SK-N-SH (cell line): ENCODE measurements around the gene FADS1.
A peak's percentile ranks its signal among the peaks of the same experiment; 100 is the strongest.

ENCODE experiments used
- ELF1 ChIP-seq: IDR thresholded peaks from 2 replicates; pipeline ENCODE4 v1.4.0; 2012
- EP300 ChIP-seq, 2 experiments: IDR thresholded peaks; 2 replicates each; pipeline versions ENCODE4 v1.4.0 to v1.6.1; 2012; ENCODE audit warnings: borderline replicate concordance in 1 of 2, low read depth in 1 of 2, low read length in 1 of 2
- FOXM1 ChIP-seq: IDR thresholded peaks from 2 replicates; pipeline ENCODE4 v1.4.0; 2012; ENCODE audit warnings: low read depth, mild to moderate bottlenecking
- TAF1 ChIP-seq: IDR thresholded peaks from 2 replicates; pipeline ENCODE4 v1.6.1; 2012; ENCODE audit warnings: low read depth, mild to moderate bottlenecking, low read length, moderate library complexity, borderline replicate concordance
- TF ChIP-seq, protein P1 (sequence below): fragments of 200-600 bp; sonication (generic); IDR thresholded peaks from 2 replicates; pipeline ENCODE4 v1.6.1; 2017; ENCODE audit warnings: antibody characterized with exemption, mild to moderate bottlenecking, moderate library complexity
- TF ChIP-seq, protein P2 (sequence below): fragments of 150-350 bp; IDR thresholded peaks from 2 replicates; pipeline ENCODE4 v1.6.1; 2017; ENCODE audit warnings: antibody characterized with exemption, low read length, low read depth, borderline replicate concordance
- TF ChIP-seq, protein P3 (sequence below): IDR thresholded peaks from 2 replicates; pipeline ENCODE4 v1.6.1; 2012; ENCODE audit warnings: mild to moderate bottlenecking, low read depth, low read length, moderate library complexity
- TF ChIP-seq, protein P4 (sequence below): IDR thresholded peaks from 2 replicates; pipeline ENCODE4 v1.4.0; 2012; ENCODE audit warnings: low read depth, borderline replicate concordance

DNA sequence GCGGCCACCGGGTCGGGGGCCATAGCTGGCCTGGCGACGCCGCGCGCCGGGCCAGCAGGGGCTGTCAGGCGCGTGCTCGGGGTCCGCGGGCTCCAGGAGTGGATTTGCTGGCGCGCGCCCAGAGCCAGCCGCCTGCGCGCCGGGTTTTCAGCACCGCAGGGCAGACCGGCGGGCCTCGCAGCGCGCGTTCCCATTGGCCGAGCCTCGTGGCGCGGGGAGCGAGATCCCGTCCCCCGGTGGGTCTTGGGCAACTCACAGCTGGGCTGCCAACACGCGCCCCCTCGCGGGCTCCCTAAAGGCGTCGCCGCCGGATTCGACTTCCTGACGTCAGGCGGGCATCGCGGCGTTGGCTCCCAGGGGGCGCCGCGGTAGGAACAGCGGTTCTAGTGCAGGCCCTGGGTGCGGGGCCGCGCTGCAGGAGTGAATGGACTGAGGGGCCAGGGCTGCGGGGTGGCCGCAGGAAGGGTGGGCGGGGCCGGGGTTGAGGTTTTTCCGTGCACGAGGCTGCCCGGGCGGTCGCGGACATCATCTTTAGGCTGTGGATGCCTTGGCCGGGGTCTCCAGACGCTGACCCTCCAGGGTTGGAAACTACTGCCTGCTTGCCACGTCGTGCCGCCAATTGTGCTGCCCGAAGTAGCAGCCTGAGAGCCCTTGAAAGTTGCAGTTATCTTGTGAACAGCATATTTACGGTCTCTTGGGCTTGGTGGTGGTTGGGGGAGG, at the start of gene FADS1:
- TF ChIP-seq, protein P1, sequence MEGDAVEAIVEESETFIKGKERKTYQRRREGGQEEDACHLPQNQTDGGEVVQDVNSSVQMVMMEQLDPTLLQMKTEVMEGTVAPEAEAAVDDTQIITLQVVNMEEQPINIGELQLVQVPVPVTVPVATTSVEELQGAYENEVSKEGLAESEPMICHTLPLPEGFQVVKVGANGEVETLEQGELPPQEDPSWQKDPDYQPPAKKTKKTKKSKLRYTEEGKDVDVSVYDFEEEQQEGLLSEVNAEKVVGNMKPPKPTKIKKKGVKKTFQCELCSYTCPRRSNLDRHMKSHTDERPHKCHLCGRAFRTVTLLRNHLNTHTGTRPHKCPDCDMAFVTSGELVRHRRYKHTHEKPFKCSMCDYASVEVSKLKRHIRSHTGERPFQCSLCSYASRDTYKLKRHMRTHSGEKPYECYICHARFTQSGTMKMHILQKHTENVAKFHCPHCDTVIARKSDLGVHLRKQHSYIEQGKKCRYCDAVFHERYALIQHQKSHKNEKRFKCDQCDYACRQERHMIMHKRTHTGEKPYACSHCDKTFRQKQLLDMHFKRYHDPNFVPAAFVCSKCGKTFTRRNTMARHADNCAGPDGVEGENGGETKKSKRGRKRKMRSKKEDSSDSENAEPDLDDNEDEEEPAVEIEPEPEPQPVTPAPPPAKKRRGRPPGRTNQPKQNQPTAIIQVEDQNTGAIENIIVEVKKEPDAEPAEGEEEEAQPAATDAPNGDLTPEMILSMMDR, result peak; percentile 63
- TF ChIP-seq, protein P2, sequence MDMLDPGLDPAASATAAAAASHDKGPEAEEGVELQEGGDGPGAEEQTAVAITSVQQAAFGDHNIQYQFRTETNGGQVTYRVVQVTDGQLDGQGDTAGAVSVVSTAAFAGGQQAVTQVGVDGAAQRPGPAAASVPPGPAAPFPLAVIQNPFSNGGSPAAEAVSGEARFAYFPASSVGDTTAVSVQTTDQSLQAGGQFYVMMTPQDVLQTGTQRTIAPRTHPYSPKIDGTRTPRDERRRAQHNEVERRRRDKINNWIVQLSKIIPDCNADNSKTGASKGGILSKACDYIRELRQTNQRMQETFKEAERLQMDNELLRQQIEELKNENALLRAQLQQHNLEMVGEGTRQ, result no peak
- TF ChIP-seq, protein P3, sequence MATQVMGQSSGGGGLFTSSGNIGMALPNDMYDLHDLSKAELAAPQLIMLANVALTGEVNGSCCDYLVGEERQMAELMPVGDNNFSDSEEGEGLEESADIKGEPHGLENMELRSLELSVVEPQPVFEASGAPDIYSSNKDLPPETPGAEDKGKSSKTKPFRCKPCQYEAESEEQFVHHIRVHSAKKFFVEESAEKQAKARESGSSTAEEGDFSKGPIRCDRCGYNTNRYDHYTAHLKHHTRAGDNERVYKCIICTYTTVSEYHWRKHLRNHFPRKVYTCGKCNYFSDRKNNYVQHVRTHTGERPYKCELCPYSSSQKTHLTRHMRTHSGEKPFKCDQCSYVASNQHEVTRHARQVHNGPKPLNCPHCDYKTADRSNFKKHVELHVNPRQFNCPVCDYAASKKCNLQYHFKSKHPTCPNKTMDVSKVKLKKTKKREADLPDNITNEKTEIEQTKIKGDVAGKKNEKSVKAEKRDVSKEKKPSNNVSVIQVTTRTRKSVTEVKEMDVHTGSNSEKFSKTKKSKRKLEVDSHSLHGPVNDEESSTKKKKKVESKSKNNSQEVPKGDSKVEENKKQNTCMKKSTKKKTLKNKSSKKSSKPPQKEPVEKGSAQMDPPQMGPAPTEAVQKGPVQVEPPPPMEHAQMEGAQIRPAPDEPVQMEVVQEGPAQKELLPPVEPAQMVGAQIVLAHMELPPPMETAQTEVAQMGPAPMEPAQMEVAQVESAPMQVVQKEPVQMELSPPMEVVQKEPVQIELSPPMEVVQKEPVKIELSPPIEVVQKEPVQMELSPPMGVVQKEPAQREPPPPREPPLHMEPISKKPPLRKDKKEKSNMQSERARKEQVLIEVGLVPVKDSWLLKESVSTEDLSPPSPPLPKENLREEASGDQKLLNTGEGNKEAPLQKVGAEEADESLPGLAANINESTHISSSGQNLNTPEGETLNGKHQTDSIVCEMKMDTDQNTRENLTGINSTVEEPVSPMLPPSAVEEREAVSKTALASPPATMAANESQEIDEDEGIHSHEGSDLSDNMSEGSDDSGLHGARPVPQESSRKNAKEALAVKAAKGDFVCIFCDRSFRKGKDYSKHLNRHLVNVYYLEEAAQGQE, result no peak
- TF ChIP-seq EP300 (IDR thresholded peaks at IDR 0.05; ENCODE audit: borderline replicate concordance in 1 of 2, low read depth in 1 of 2, low read length in 1 of 2) (no peak), ELF1 (peak; percentile 27; the same call in 1 of the 2 replicates), FOXM1 (no peak), TAF1 (peak; percentile 71)
- TF ChIP-seq, protein P4, sequence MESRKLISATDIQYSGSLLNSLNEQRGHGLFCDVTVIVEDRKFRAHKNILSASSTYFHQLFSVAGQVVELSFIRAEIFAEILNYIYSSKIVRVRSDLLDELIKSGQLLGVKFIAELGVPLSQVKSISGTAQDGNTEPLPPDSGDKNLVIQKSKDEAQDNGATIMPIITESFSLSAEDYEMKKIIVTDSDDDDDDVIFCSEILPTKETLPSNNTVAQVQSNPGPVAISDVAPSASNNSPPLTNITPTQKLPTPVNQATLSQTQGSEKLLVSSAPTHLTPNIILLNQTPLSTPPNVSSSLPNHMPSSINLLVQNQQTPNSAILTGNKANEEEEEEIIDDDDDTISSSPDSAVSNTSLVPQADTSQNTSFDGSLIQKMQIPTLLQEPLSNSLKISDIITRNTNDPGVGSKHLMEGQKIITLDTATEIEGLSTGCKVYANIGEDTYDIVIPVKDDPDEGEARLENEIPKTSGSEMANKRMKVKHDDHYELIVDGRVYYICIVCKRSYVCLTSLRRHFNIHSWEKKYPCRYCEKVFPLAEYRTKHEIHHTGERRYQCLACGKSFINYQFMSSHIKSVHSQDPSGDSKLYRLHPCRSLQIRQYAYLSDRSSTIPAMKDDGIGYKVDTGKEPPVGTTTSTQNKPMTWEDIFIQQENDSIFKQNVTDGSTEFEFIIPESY, result peak; percentile 91
